Upper lobe of left lung (tissue), 6 donors: Measurements from ENCODE around the gene TUBB3. TPM values are rescaled to one million over a fixed set of nuclear protein-coding genes. Genes with fewer than 3 reads are reported as not detected.

Experiments
- ATAC-seq, 2 donors: fragments of 200-7000 bp; cut with Tn5 transposase; one replicate each; pipeline ENCODE4 v1.9.1; 2022; ENCODE audit warnings: mild to moderate bottlenecking in 2 of 2, moderate library complexity in 2 of 2; ENCODE audit not compliant: low FRiP score in 2 of 2
- DNase-seq, 2 donors: peaks; one replicate each; pipeline ENCODE4 v3.0.0-alpha.2; 2019 to 2020
- H3K27ac ChIP-seq, 4 donors: fragments of 200-600 bp; sonication (generic); one replicate each; pipeline ENCODE4 v1.5.1; 2016 to 2019
- H3K27me3 ChIP-seq, 4 donors: fragments of 200-600 bp; sonication (generic); one replicate each; pipeline ENCODE4 v1.5.1; 2017 to 2019
- H3K36me3 ChIP-seq, 4 donors: fragments of 200-600 bp; sonication (generic); one replicate each; pipeline ENCODE4 v1.5.1; 2016 to 2019
- H3K4me1 ChIP-seq, 4 donors: fragments of 200-600 bp; sonication (generic); one replicate each; pipeline ENCODE4 v1.5.1; 2018 to 2019
- H3K4me3 ChIP-seq, 4 donors: fragments of 200-600 bp; sonication (generic); one replicate each; pipeline ENCODE4 v1.5.1; 2017 to 2019; ENCODE audit warnings: mild to moderate bottlenecking in 2 of 4, moderate library complexity in 1 of 4
- H3K9me3 ChIP-seq, 4 donors: fragments of 200-600 bp; sonication (generic); one replicate each; pipeline ENCODE4 v1.5.1; 2018 to 2019
- EP300 ChIP-seq, 4 donors: sonication (generic); formaldehyde crosslinking; IDR thresholded peaks; one replicate each; pipeline ENCODE4 v1.5.1; 2017; ENCODE audit warnings: antibody characterized with exemption in 4 of 4, control low read depth in 2 of 4
- POLR2A ChIP-seq, 4 donors: fragments of 450-650 bp; IDR thresholded peaks; one replicate each; pipeline ENCODE4 v1.5.1; 2016 to 2017; ENCODE audit warnings: antibody characterized with exemption in 4 of 4, mild to moderate bottlenecking in 2 of 4
- POLR2AphosphoS5 ChIP-seq, 2 donors: sonication (generic); formaldehyde crosslinking; IDR thresholded peaks; one replicate each; pipeline ENCODE4 v1.5.1; 2017; ENCODE audit warnings: antibody characterized with exemption in 2 of 2
- WGBS, 2 donors: methylation state at CpG; one replicate each; pipeline ENCODE4 v1.1.5; 2017 to 2018; 5-methylcytosine and 5-hydroxymethylcytosine counted together
- total RNA-seq, 6 donors: library from RNA; depleted of rRNA in 4 of 6; stranded (reverse); fragments of >200 nt in 4 of 6; gene quantifications; one replicate each; pipeline versions ENCODE4 v1.1.0 to v1.2.1, GENCODE V29; 2016 to 2021
- TF ChIP-seq, protein P1 (sequence below), 6 experiments: fragments of 450-650 bp in 4 of 6; fragments of 200-600 bp in 2 of 6; sonication (generic) in 2 of 6; IDR thresholded peaks; one replicate each; pipeline ENCODE4 v1.5.1; 2016 to 2019; ENCODE audit warnings: antibody characterized with exemption in 6 of 6
- donor health status: DM: no; HTN: no; CAD: no; lungs with moderate emphysema.
- donor health status: DM: no; HTN: yes; CAD: no; lungs with severe emphysema.

The TUBB3 gene
- total RNA-seq, 6 donors from 2014 or later, result 0.33 to 9.2 (median 2.1) TPM; not detected in 1

DNA sequence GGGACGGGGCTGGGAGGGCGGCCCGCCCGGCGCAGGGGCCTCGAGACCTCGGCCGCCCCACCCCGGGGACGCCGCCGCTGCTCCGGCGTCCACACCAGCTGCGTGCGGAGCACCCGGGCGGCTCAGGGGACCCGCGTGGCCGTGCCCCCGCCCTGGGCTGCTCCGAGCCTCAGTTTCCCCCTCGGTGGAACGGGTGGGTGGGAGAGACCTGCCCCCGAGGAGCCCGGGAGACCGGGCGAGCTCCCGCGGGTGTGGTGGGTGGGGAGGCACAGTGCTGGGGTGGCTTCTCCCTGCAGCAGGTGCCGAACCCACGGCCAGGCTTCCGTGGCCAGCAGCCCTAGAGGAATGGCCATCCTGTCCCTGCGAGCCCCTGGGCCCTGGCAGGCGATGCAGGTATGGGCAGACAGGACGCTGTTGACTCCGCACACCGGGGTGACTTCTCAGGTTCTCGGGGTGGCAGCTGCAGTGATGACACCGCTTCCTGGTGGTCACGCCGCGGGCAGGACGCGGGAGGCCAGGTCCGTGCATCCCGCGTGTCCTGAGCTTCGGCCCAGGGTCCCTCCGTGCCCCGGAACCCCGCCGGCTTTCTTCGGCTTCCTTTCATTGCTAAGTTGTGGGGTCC, 26.1 kb downstream of the TUBB3 start:
- Histone ChIP-seq H3K4me1 (peaks cover 9 to 25% (median 19%) of the 10 kb centered on the region in 4 donors), H3K27ac (peak overlapping the region in 3 of 4 donors; percentile 30 to 59 (median 32)), H3K4me3 (peak overlapping the region; percentile 63 to 89 (median 70)), H3K27me3 (no peaks in the 10 kb centered on the region), H3K36me3 (no peaks in the 10 kb centered on the region), H3K9me3 (no peaks in the 10 kb centered on the region)
- WGBS, 2 donors, result 57 to 64% methylated on average over 17 to 21 of the region's 55 CpGs
- peak in 1 of 2 donors; percentile 82 for DNase-seq
- no peak for ATAC-seq
- TF ChIP-seq, protein P1, sequence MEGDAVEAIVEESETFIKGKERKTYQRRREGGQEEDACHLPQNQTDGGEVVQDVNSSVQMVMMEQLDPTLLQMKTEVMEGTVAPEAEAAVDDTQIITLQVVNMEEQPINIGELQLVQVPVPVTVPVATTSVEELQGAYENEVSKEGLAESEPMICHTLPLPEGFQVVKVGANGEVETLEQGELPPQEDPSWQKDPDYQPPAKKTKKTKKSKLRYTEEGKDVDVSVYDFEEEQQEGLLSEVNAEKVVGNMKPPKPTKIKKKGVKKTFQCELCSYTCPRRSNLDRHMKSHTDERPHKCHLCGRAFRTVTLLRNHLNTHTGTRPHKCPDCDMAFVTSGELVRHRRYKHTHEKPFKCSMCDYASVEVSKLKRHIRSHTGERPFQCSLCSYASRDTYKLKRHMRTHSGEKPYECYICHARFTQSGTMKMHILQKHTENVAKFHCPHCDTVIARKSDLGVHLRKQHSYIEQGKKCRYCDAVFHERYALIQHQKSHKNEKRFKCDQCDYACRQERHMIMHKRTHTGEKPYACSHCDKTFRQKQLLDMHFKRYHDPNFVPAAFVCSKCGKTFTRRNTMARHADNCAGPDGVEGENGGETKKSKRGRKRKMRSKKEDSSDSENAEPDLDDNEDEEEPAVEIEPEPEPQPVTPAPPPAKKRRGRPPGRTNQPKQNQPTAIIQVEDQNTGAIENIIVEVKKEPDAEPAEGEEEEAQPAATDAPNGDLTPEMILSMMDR (IDR thresholded peaks at IDR 0.05), result no peak
- TF ChIP-seq EP300 (IDR thresholded peaks at IDR 0.05) (no peak), POLR2A (IDR thresholded peaks at IDR 0.05) (no peak), POLR2AphosphoS5 (IDR thresholded peaks at IDR 0.05) (no peak)

DNA sequence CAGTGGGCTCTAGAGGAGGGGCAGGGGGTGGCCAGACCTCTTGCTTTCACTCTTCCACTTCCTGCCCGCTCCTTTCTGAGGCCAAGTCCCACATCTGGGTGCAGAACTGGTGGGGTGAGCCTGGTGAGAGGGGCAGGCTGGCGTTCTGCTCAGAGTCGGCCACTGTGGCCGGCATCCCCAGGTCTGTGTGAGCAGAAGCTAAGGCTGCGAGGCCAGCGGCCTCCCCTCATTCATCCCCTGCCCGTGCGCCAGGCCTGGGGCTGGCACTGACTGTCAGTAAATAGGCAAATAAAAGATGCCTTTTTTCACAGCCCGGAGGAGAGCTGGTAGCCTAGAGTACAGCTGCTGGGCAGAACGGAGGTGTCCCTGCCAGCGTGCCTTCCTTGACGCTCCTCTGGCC, 26.6 kb downstream of the TUBB3 start:
- H3K9me3 ChIP-seq, result no peaks in the 10 kb centered on the region
- H3K36me3 ChIP-seq, result peaks cover 0 to under 1% (median under 1%) of the 10 kb centered on the region in 4 donors
- TF ChIP-seq EP300 (IDR thresholded peaks at IDR 0.05), result no peak
- TF ChIP-seq POLR2AphosphoS5 (IDR thresholded peaks at IDR 0.05), result no peak
- TF ChIP-seq, protein P1 (IDR thresholded peaks at IDR 0.05), result no peak
- TF ChIP-seq POLR2A (IDR thresholded peaks at IDR 0.05), result no peak
- 86 to 92% methylated on average over 6 to 12 of the region's 12 CpGs for WGBS, 2 donors
- H3K4me1 ChIP-seq, result peaks cover 9 to 25% (median 19%) of the 10 kb centered on the region in 4 donors
- no peaks in the 10 kb centered on the region for H3K27me3 ChIP-seq
- peak in 1 of 2 donors; percentile 75 for DNase-seq
- no peak overlapping the region for H3K27ac ChIP-seq
- H3K4me3 ChIP-seq, result peak overlapping the region in 3 of 4 donors; percentile 70 to 89 (median 70)
- no peak for ATAC-seq

DNA sequence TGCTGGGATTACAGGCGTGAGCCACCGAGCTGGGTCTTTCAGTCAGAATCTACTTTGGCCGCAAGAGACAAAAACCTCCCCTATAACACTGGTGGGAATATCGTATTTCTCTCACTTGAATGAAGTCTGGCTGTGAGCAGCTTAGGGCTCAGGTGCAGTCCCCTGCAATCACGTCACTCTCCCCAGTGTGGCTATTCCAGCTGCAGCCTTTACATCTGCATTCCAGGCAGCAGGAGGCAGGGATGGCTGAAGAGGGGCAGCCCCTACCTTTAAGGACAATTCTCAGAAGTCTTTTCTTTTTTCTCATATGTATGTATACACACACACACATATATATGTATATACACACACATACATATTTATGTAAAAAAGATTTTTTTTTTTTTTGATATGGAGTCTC, 28.4 kb downstream of the TUBB3 start:
- WGBS, 2 donors, result 90 to 97% methylated on average over 5 of the region's 5 CpGs
- TF ChIP-seq EP300 (IDR thresholded peaks at IDR 0.05) (no peak), POLR2A (IDR thresholded peaks at IDR 0.05) (no peak), POLR2AphosphoS5 (IDR thresholded peaks at IDR 0.05) (no peak)
- TF ChIP-seq, protein P1 (IDR thresholded peaks at IDR 0.05), result no peak
- Histone ChIP-seq H3K4me3 (no peak overlapping the region), H3K36me3 (peaks cover 0 to 10% (median 4%) of the 10 kb centered on the region in 4 donors), H3K4me1 (peaks cover 9 to 27% (median 17%) of the 10 kb centered on the region in 4 donors), H3K9me3 (no peaks in the 10 kb centered on the region), H3K27ac (no peak overlapping the region), H3K27me3 (no peaks in the 10 kb centered on the region)
- ATAC-seq (no peak), DNase-seq (no peak)

DNA sequence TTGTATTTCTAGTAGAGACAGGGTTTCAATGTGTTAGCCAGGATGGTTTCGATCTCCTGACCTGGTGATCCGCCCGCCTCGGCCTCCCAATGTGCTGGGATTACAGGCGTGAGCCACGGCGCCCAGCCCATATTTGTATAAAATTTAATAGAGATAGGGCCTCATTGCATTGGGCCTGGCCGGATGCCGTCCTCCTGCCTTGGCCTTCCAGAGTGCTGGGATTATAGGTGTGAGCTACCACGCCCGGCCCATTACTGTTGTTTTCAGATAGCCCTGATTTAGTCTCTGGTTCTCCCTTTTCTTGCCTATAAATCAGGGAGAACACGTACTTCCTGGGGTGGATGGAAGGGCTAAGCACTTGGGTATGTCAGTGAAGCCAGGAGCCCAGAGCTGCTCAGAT, 28.9 kb downstream of the TUBB3 start:
- no peaks in the 10 kb centered on the region for H3K9me3 ChIP-seq

More for the DNA sequence above, 28.9 kb downstream of the TUBB3 start:
- DNase-seq (no peak), ATAC-seq (no peak)
- TF ChIP-seq EP300 (IDR thresholded peaks at IDR 0.05) (no peak), POLR2AphosphoS5 (IDR thresholded peaks at IDR 0.05) (no peak), POLR2A (IDR thresholded peaks at IDR 0.05) (no peak)
- TF ChIP-seq, protein P1 (IDR thresholded peaks at IDR 0.05), result no peak
- no peaks in the 10 kb centered on the region for H3K27me3 ChIP-seq
- WGBS, 2 donors, result 96 to 100% methylated on average over 12 of the region's 12 CpGs
- H3K36me3 ChIP-seq, result peaks cover 0 to 15% (median 8%) of the 10 kb centered on the region in 4 donors
- H3K27ac ChIP-seq, result no peak overlapping the region
- no peak overlapping the region for H3K4me3 ChIP-seq
- H3K4me1 ChIP-seq, result peaks cover 9 to 31% (median 19%) of the 10 kb centered on the region in 4 donors
